M059J (cell line): ENCODE measurements around the gene TMEM163. TPM values are rescaled to one million over a fixed set of nuclear protein-coding genes. Genes with fewer than 3 reads are reported as not detected.
"Not testable (repeated sequence)": the region's sequence is repeated elsewhere in the genome, so short reads cannot be mapped to it uniquely, and the experiment has no call there.

Experiments used
- DNase-seq: peaks from one replicate; pipeline ENCODE4 v3.0.0-alpha.2; 2012; ENCODE audit warnings: low read depth
- total RNA-seq: library from RNA; depleted of rRNA; stranded (reverse); fragments of >200 nt; shearing (Covaris generic); gene quantifications from 2 replicates; pipeline ENCODE4 v1.2.3, GENCODE V29; 2014

TMEM163 gene
- total RNA-seq, 1 experiment from 2014 or later, result not detected

- DNase-seq, result no peak
These were observed 182.5 kb downstream of the TMEM163 start for GRCh38 chr2:134536296-134536695.

GRCh38 chr2:134532537-134532936 is 186.3 kb downstream of the TMEM163 start:
- no peak for DNase-seq

- DNase-seq, result peak; percentile 25
These were observed 191.4 kb downstream of the TMEM163 start for GRCh38 chr2:134527381-134527780.

GRCh38 chr2:134522496-134523455 is 196.0 kb downstream of the TMEM163 start:
- DNase-seq, result no peak

GRCh38 chr2:134518101-134518500 is 200.7 kb downstream of the TMEM163 start:
- DNase-seq, result no peak

GRCh38 chr2:134515137-134515536 is 203.7 kb downstream of the TMEM163 start:
- peak; percentile 2 for DNase-seq

GRCh38 chr2:134513465-134513804 is 205.4 kb downstream of the TMEM163 start:
- DNase-seq, result no peak

GRCh38 chr2:134512734-134513464 is 205.9 kb downstream of the TMEM163 start:
- no peak for DNase-seq

GRCh38 chr2:134508391-134508790 is 210.4 kb downstream of the TMEM163 start:
- no peak for DNase-seq

- DNase-seq, result no peak
These were observed 211.1 kb downstream of the TMEM163 start for GRCh38 chr2:134507697-134508096.

- DNase-seq, result not testable (repeated sequence)
These were observed 211.6 kb downstream of the TMEM163 start for GRCh38 chr2:134507159-134507558.

- DNase-seq, result no peak
These were observed 213.4 kb downstream of the TMEM163 start for GRCh38 chr2:134505446-134505845.

- no peak for DNase-seq
These were observed 214.0 kb downstream of the TMEM163 start for GRCh38 chr2:134504586-134505336.

GRCh38 chr2:134502104-134502503 is 216.7 kb downstream of the TMEM163 start:
- no peak for DNase-seq

GRCh38 chr2:134501476-134502091 is 217.2 kb downstream of the TMEM163 start:
- DNase-seq, result no peak

- no peak for DNase-seq
These were observed 218.4 kb downstream of the TMEM163 start for GRCh38 chr2:134500211-134500935.

- DNase-seq, result no peak
These were observed 219.4 kb downstream of the TMEM163 start for GRCh38 chr2:134499307-134499926.

GRCh38 chr2:134498654-134499053 is 220.1 kb downstream of the TMEM163 start:
- no peak for DNase-seq

- DNase-seq, result no peak
These were observed 225.0 kb downstream of the TMEM163 start for GRCh38 chr2:134493797-134494196.

GRCh38 chr2:134491771-134492441 is 226.9 kb downstream of the TMEM163 start:
- DNase-seq, result peak; percentile 55
